ENCODE results near the gene PEAR1. TPM values are rescaled to one million over a fixed set of nuclear protein-coding genes. Genes with fewer than 3 reads are reported as not detected.

Gene PEAR1
- total RNA-seq, 8 experiments from 2014 or later, result 0.14 to 2.8 (median 0.41) TPM; not detected in 1

DNA sequence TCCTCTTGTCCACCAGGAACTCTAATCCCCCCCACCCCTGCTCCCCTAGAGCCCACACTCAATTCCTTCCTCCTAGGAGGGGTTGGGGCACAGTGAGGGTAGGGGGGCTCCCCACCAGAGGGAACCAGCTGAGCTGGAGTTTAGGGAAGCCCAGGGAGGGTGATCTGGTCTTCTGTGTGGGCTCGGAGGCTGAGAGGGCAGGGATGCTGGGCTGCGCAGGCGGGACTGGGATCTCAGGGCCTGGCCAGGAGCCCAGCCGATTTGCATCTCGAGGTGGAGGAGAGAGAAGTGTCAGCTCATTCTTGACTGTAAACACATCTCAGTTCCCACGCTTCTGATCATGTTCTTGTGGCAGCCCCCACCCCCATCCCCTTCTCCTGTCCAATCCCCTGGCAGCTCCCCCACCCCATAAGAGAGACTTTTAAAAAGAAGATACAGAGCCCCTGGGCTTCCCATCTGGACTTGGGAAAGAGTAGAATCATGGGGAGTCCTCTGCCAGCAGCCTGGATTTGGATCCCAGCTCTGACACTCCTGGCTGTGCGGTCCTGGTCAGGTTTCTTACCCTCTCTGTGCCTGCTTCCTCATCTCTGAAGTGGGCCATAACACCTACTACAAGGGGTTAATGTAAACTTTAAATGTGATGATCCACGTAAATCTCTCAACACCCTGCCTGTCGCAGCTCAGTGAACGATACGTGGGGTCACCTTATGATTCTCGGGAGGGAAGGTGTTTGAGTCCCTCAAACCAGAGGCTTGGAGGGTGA is 6.6 kb downstream of the PEAR1 start:
- WGBS, 10 experiments, result 77 to 100% (median 80%) methylated on average over 1 to 7 of the region's 12 CpGs; no CpG with 5 or more reads in 6 of the 10 experiments
- peaks cover 0 to 24% of the 10 kb centered on the region in 2 donors for H3K4me1 ChIP-seq (replicated peaks in 1 of 2)
- in situ Hi-C loops (cut with MboI; ENCODE audit: low pct_unique_long_range_greater_than_20kb in 2 of 9, low sequenced_read_pairs in 9 of 9, unreplicated experiment in 9 of 9), result no loop called here

DNA sequence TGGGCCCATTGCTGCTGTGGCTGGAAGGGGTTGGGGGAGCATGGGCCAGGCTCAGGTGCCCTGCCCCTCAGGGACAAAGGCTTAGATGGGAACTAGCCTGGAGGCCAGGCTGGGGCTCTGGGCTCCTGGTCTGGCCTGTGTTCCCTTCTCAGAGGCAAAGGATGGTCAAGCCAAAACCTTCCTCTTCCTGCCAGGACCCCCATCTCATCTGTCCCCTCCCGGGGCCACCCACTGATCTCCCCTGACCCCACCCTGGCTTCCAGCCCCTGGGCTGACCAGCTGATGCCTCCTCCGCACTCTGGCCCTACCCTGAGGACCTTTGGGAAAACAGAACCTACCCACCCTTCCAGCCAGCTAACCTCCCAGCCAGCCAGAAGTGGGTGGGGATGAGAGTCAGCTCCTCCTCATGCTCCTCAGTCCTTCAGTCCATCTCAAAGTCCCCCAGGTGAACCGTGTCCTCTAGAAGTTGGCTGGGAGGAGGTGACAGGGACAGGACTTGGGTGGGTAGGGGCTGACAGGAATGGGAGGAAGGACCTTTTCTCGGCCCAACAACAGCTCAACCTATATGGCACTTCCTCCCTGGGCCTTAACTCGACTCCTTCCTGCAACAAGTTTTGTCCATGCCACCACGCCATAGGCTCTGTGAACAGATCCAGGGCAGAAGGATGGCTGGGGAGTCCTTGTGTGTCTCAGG is 7.5 kb downstream of the PEAR1 start:
- Histone ChIP-seq H3K4me3 (no peak overlapping the region), H3K27ac (no peak overlapping the region), H3K4me1 (replicated peaks in 1 of 2) (peaks cover 0 to 24% of the 10 kb centered on the region in 2 donors)
- peak in 1 of 8 experiments; percentile 3 for ATAC-seq (replicated peaks in 6 of 8)
- whole genome bisulfite sequencing, 10 experiments, result 50 to 100% (median 75%) methylated on average over 1 to 2 of the region's 6 CpGs; no CpG with 5 or more reads in 6 of the 10 experiments
- in situ Hi-C loops (cut with MboI; ENCODE audit: low pct_unique_long_range_greater_than_20kb in 2 of 9, low sequenced_read_pairs in 9 of 9, unreplicated experiment in 9 of 9), result no loop called here

More for the DNA sequence above, 6.6 kb downstream of the PEAR1 start:
- Histone ChIP-seq H3K27ac (no peak overlapping the region), H3K4me3 (no peak overlapping the region)
- peak in 3 of 8 experiments; percentile 60 to 74 (median 66) for ATAC-seq (replicated peaks in 6 of 8)

DNA sequence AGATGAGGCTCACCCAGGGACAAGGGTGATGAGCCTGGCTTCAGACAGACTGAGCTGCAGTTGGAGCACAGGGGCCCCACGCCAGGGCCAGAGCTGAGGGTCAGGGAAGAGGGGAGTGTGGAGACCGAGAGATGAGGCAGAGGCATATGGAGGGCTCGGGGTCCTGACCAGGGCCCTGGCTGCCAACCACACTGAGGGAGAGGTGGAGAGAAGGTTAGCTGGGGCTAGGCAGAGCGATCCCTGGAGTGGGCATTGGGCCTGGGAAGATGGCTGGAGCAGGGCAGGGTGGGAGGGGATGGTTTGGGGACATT is 8.0 kb downstream of the PEAR1 start:
- Histone ChIP-seq H3K4me3 (no peak overlapping the region), H3K4me1 (replicated peaks in 1 of 2) (peaks cover 0 to 22% of the 10 kb centered on the region in 2 donors), H3K27ac (no peak overlapping the region)
- in situ Hi-C loops (cut with MboI; ENCODE audit: low pct_unique_long_range_greater_than_20kb in 2 of 9, low sequenced_read_pairs in 9 of 9, unreplicated experiment in 9 of 9), result no loop called here
- WGBS, 10 experiments, result 69 to 100% (median 78%) methylated on average over 1 to 3 of the region's 4 CpGs; no CpG with 5 or more reads in 6 of the 10 experiments
- ATAC-seq (replicated peaks in 6 of 8), result no peak

DNA sequence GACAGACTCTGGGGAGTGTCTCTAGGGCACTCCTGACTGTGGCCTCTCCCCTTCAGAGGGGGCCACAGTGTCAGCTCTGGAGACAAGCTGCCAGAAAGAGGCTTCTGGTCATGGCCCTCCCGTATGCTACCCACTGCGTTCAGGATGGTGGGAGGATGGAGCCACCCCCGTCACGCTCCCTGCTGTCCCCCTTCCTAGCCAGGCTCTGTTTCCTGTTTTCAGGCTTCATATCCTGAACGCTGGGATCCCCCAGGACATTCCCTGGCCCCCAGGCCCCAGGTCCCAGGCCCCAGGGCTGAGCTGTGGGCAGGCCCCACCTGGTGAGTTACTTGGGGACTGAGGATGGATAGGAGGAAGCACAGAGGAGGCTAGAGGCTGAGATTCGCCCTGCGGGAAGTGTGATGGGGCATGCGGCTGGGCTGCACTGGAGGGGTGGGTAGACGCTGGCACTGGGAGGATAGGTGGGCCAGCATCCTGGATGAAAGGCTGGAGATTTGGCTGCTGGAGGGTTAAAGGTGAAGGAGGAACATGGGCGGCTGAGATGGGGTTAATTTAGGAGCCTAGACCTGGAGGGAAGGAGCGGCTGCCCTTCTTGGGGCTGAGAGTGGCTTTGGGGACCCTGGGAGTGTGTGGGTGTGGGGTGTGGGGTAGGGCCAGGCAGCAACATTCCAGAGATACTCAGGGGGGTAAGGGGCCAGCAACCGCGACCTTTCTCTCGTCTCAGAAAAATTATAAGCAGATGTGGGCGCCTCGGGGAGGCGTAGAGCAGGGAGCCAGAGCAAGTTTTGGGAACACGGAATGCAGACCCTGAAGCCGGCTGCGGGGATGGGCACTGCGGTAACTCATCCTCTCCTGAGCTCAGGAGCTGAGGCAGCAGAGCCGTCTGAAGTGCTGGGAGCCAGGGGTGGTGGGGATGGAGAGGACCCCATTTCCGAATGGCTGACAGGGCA is 8.7 kb downstream of the PEAR1 start:
- in situ Hi-C loops (cut with MboI; ENCODE audit: low pct_unique_long_range_greater_than_20kb in 2 of 9, low sequenced_read_pairs in 9 of 9, unreplicated experiment in 9 of 9), result no loop called here

DNA sequence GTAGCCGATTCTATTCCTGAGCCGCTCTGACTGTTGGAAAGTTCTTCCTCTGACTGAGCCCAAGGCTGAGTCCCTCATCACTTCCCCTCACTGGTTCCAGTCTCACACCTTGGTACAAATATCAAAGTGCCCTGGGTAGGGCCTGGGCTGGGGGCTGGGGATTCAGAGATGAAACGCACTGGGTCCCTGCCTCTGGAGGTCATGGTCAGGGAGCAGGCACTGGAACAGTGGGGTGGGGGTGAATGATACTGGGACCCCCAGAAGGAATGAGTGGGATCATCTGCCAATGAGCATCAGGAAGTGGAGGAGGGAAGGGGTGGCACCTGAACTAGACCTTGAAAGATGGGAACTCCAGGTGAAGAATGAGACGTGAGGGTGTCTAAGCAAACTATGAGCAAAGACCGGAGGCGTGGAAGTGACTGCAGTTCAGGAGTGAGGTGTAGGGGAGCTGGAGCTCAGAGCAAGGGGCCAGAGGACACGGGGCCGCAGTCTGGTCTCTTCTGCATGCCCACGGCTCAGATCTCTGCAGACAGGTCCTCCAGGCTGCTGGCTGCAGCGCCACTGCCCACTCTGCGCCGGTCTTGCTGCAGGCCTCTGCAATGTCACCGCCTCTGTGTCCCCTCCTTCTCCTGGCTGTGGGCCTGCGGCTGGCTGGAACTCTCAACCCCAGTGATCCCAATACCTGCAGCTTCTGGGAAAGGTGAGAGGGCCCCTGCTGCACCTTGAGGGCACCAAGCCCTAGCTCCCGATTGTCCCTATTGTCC is 10.0 kb downstream of the PEAR1 start:
- ATAC-seq (replicated peaks in 6 of 8), result no peak
- Histone ChIP-seq H3K27ac (no peak overlapping the region), H3K4me1 (replicated peaks in 1 of 2) (peaks cover 0 to 6% of the 10 kb centered on the region in 2 donors), H3K4me3 (no peak overlapping the region)
- 55 to 100% (median 80%) methylated on average over 1 to 8 of the region's 15 CpGs for WGBS, 10 experiments
- in situ Hi-C loops (cut with MboI; ENCODE audit: low pct_unique_long_range_greater_than_20kb in 2 of 9, low sequenced_read_pairs in 9 of 9, unreplicated experiment in 9 of 9), result no loop called here

More for the DNA sequence above, 8.7 kb downstream of the PEAR1 start:
- no peak overlapping the region for H3K4me3 ChIP-seq
- 0 to 82% (median 50%) methylated on average over 1 to 4 of the region's 23 CpGs; no CpG with 5 or more reads in 1 of the 10 experiments for WGBS, 10 experiments
- H3K27ac ChIP-seq, result no peak overlapping the region
- no peak for ATAC-seq (replicated peaks in 6 of 8)
- peaks cover 0 to 15% of the 10 kb centered on the region in 2 donors for H3K4me1 ChIP-seq (replicated peaks in 1 of 2)

GRCh38 chr1:156904187-156904959 is 10.9 kb downstream of the PEAR1 start:
- no peak for ATAC-seq (replicated peaks in 6 of 8)
- in situ Hi-C loops (cut with MboI; ENCODE audit: low pct_unique_long_range_greater_than_20kb in 2 of 9, low sequenced_read_pairs in 9 of 9, unreplicated experiment in 9 of 9), result no loop called here
- no peak overlapping the region for H3K27ac ChIP-seq
- H3K4me3 ChIP-seq, result no peak overlapping the region
- peaks cover 0 to 4% of the 10 kb centered on the region in 2 donors for H3K4me1 ChIP-seq (replicated peaks in 1 of 2)
- WGBS, 10 experiments, result 62 to 100% (median 67%) methylated on average over 1 to 10 of the region's 19 CpGs; no CpG with 5 or more reads in 3 of the 10 experiments

GRCh38 chr1:156905176-156905575 is 11.7 kb downstream of the PEAR1 start:
- ATAC-seq (replicated peaks in 6 of 8), result no peak
- Histone ChIP-seq H3K4me1 (replicated peaks in 1 of 2) (peaks cover 0 to under 1% of the 10 kb centered on the region in 2 donors), H3K4me3 (no peak overlapping the region), H3K27ac (no peak overlapping the region)
- in situ Hi-C loops (cut with MboI; ENCODE audit: low pct_unique_long_range_greater_than_20kb in 2 of 9, low sequenced_read_pairs in 9 of 9, unreplicated experiment in 9 of 9), result no loop called here
- 67 to 78% methylated on average over 3 to 9 of the region's 16 CpGs; no CpG with 5 or more reads in 8 of the 10 experiments for WGBS, 10 experiments

GRCh38 chr1:156905651-156906050 is 12.1 kb downstream of the PEAR1 start:
- 37 to 100% (median 43%) methylated on average over 1 to 4 of the region's 4 CpGs; no CpG with 5 or more reads in 6 of the 10 experiments for WGBS, 10 experiments
- H3K4me3 ChIP-seq, result no peak overlapping the region
- ATAC-seq (replicated peaks in 6 of 8), result no peak
- no peaks in the 10 kb centered on the region for H3K4me1 ChIP-seq (replicated peaks in 1 of 2)
- in situ Hi-C loops (cut with MboI; ENCODE audit: low pct_unique_long_range_greater_than_20kb in 2 of 9, low sequenced_read_pairs in 9 of 9, unreplicated experiment in 9 of 9), result no loop called here
- H3K27ac ChIP-seq, result no peak overlapping the region

- H3K27ac ChIP-seq, result no peak overlapping the region
- in situ Hi-C loops (cut with MboI; ENCODE audit: low pct_unique_long_range_greater_than_20kb in 2 of 9, low sequenced_read_pairs in 9 of 9, unreplicated experiment in 9 of 9), result no loop called here
- H3K4me3 ChIP-seq, result no peak overlapping the region
- H3K4me1 ChIP-seq (replicated peaks in 1 of 2), result no peaks in the 10 kb centered on the region
- WGBS, 10 experiments, result 88 to 100% (median 90%) methylated on average over 1 to 8 of the region's 16 CpGs; no CpG with 5 or more reads in 5 of the 10 experiments
- ATAC-seq (replicated peaks in 6 of 8), result no peak
These were observed 12.8 kb downstream of the PEAR1 start for GRCh38 chr1:156906206-156906906.

DNA sequence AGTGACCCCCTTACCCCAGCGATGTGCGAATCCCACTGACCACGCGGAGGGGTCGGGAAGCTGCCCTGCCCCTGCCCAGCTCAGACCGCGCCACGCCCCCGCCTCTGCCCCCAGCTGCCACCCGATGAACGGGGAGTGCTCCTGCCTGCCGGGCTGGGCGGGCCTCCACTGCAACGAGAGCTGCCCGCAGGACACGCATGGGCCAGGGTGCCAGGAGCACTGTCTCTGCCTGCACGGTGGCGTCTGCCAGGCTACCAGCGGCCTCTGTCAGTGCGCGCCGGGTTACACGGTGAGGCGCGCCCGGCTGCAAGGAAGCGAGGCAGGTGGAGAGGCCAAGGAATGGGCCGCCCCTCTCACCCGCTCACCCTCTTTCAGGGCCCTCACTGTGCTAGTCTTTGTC is 15.0 kb downstream of the PEAR1 start:
- Histone ChIP-seq H3K4me3 (no peak overlapping the region), H3K27ac (no peak overlapping the region), H3K4me1 (replicated peaks in 1 of 2) (peaks cover 4 to 5% of the 10 kb centered on the region in 2 donors)
- in situ Hi-C loops (cut with MboI; ENCODE audit: low pct_unique_long_range_greater_than_20kb in 2 of 9, low sequenced_read_pairs in 9 of 9, unreplicated experiment in 9 of 9), result no loop called here
- 83% methylated on average over 7 of the region's 29 CpGs; no CpG with 5 or more reads in 9 of the 10 experiments for WGBS, 10 experiments
- no peak for ATAC-seq (replicated peaks in 6 of 8)

- ATAC-seq (replicated peaks in 6 of 8), result peak in 1 of 8 experiments; percentile 33
- no peak overlapping the region for H3K27ac ChIP-seq
- 76 to 100% (median 90%) methylated on average over 2 to 6 of the region's 10 CpGs; no CpG with 5 or more reads in 5 of the 10 experiments for WGBS, 10 experiments
- no peak overlapping the region for H3K4me3 ChIP-seq
- H3K4me1 ChIP-seq (replicated peaks in 1 of 2), result peaks cover 5 to 9% of the 10 kb centered on the region in 2 donors
- in situ Hi-C loops (cut with MboI; ENCODE audit: low pct_unique_long_range_greater_than_20kb in 2 of 9, low sequenced_read_pairs in 9 of 9, unreplicated experiment in 9 of 9), result no loop called here
These were observed 15.4 kb downstream of the PEAR1 start for GRCh38 chr1:156908955-156909354.

All from motor neuron (in vitro differentiated cells).